HepG2 (cell line): Measurements from ENCODE around the gene NOC2L. TPM values are rescaled to one million over a fixed set of nuclear protein-coding genes. Genes with fewer than 3 reads are reported as not detected.

Source experiments
- CREB3 ChIP-seq: sonication (generic); formaldehyde crosslinking; IDR thresholded peaks from 2 replicates; pipeline ENCODE4 v1.5.0; 2020; ENCODE audit warnings: missing genetic modification reagents
- GATA4 ChIP-seq: sonication (generic); IDR thresholded peaks from 2 replicates; pipeline ENCODE4 v1.6.1; 2016; ENCODE audit warnings: antibody characterized with exemption, low read depth, borderline replicate concordance
- GMEB1 ChIP-seq: sonication (generic); formaldehyde crosslinking; IDR thresholded peaks from 2 replicates; pipeline ENCODE4 v1.5.1; 2020; ENCODE audit warnings: missing genetic modification reagents, mild to moderate bottlenecking, borderline replicate concordance
- HNRNPK ChIP-seq: fragments of 200-400 bp; formaldehyde crosslinking; IDR thresholded peaks from 2 replicates; pipeline ENCODE4 v1.6.1; 2018; ENCODE audit warnings: low read length, low read depth, moderate library complexity, mild to moderate bottlenecking; ENCODE audit not compliant: poor library complexity, severe bottlenecking
- POLR2AphosphoS5 ChIP-seq: IDR thresholded peaks from 2 replicates; pipeline ENCODE4 v1.6.1; 2012; ENCODE audit warnings: low read depth, low read length
- SP140L ChIP-seq: sonication (generic); formaldehyde crosslinking; IDR thresholded peaks from 2 replicates; pipeline ENCODE4 v1.4.0; 2020; ENCODE audit warnings: missing genetic modification reagents, borderline replicate concordance
- STAG1 ChIP-seq: sonication (generic); formaldehyde crosslinking; IDR thresholded peaks from 2 replicates; pipeline ENCODE4 v1.4.0; 2020; ENCODE audit warnings: missing genetic modification reagents
- ZKSCAN1 ChIP-seq: fragments of 150-350 bp; IDR thresholded peaks from 2 replicates; pipeline ENCODE4 v1.6.1; 2014; ENCODE audit warnings: low read length
- ZNF235 ChIP-seq: sonication (generic); formaldehyde crosslinking; IDR thresholded peaks from 2 replicates; pipeline ENCODE4 v1.8.1; 2023; ENCODE audit warnings: mild to moderate bottlenecking, missing genetic modification reagents, borderline replicate concordance
- ZNF256 ChIP-seq: sonication (generic); formaldehyde crosslinking; conservative IDR thresholded peaks from 2 replicates; pipeline ENCODE4 v1.4.0; 2020; ENCODE audit warnings: missing genetic modification reagents
- ZNF335 ChIP-seq: sonication (generic); formaldehyde crosslinking; IDR thresholded peaks from 2 replicates; pipeline ENCODE4 v1.4.0; 2020; ENCODE audit warnings: missing genetic modification reagents
- ZNF431 ChIP-seq: sonication (generic); formaldehyde crosslinking; IDR thresholded peaks from 2 replicates; pipeline ENCODE4 v1.9.0; 2022; ENCODE audit warnings: missing genetic modification reagents, low read depth, mild to moderate bottlenecking, borderline replicate concordance
- ZNF552 ChIP-seq: sonication (generic); formaldehyde crosslinking; IDR thresholded peaks from 2 replicates; pipeline ENCODE4 v1.9.0; 2022; ENCODE audit warnings: missing genetic modification reagents, mild to moderate bottlenecking, borderline replicate concordance
- ZNF746 ChIP-seq: sonication (generic); formaldehyde crosslinking; IDR thresholded peaks from 2 replicates; pipeline ENCODE4 v1.8.0; 2022; ENCODE audit warnings: mild to moderate bottlenecking, missing genetic modification reagents
- ZNF792 ChIP-seq: IDR thresholded peaks from 2 replicates; pipeline ENCODE4 v1.6.1; 2016
- polyA plus RNA-seq, 8 experiments: library from polyadenylated mRNA; depleted of rRNA in 3 of 8; stranded (reverse) in 7 of 8; unstranded in 1 of 8; fragments of >200 nt; fragmentation: Illumina TruSeq in 4 of 8; extraction: Trizol in 4 of 8; gene quantifications; 2 replicates each; pipeline versions ENCODE4 v1.2.1 to v1.2.3, GENCODE V29; 2011 to 2016; ENCODE audit warnings: low read depth in 4 of 8, missing spikeins in 1 of 8, mixed read lengths in 1 of 8; ENCODE audit not compliant: insufficient read depth in 1 of 8
- total RNA-seq, 5 experiments: library from RNA; depleted of rRNA; stranded (reverse); fragments of >200 nt; fragmentation: Illumina TruSeq; extraction: Trizol; gene quantifications; 2 replicates each; pipeline ENCODE4 v1.2.3, GENCODE V29; 2016; ENCODE audit warnings: low read depth in 1 of 5
- TF ChIP-seq, protein P1 (sequence below): sonication (generic); formaldehyde crosslinking; IDR thresholded peaks from 2 replicates; pipeline ENCODE4 v1.4.0; 2020; ENCODE audit warnings: low read depth, missing genetic modification reagents
- TF ChIP-seq, protein P2 (sequence below): IDR thresholded peaks from 2 replicates; pipeline ENCODE4 v1.6.1; 2018; ENCODE audit warnings: missing genetic modification reagents, mild to moderate bottlenecking, missing compliant biosample characterization
- TF ChIP-seq, protein P3 (sequence below): sonication (generic); formaldehyde crosslinking; IDR thresholded peaks from 2 replicates; pipeline ENCODE4 v1.4.0; 2020; ENCODE audit warnings: missing genetic modification reagents, borderline replicate concordance

Gene NOC2L
- total and polyA plus RNA-seq, 2 of the 13 experiments (the other 11 are each of a cell fraction or from before 2014, with no cell fraction given) = 32.0 to 103 TPM

- TF ChIP-seq, protein P1, sequence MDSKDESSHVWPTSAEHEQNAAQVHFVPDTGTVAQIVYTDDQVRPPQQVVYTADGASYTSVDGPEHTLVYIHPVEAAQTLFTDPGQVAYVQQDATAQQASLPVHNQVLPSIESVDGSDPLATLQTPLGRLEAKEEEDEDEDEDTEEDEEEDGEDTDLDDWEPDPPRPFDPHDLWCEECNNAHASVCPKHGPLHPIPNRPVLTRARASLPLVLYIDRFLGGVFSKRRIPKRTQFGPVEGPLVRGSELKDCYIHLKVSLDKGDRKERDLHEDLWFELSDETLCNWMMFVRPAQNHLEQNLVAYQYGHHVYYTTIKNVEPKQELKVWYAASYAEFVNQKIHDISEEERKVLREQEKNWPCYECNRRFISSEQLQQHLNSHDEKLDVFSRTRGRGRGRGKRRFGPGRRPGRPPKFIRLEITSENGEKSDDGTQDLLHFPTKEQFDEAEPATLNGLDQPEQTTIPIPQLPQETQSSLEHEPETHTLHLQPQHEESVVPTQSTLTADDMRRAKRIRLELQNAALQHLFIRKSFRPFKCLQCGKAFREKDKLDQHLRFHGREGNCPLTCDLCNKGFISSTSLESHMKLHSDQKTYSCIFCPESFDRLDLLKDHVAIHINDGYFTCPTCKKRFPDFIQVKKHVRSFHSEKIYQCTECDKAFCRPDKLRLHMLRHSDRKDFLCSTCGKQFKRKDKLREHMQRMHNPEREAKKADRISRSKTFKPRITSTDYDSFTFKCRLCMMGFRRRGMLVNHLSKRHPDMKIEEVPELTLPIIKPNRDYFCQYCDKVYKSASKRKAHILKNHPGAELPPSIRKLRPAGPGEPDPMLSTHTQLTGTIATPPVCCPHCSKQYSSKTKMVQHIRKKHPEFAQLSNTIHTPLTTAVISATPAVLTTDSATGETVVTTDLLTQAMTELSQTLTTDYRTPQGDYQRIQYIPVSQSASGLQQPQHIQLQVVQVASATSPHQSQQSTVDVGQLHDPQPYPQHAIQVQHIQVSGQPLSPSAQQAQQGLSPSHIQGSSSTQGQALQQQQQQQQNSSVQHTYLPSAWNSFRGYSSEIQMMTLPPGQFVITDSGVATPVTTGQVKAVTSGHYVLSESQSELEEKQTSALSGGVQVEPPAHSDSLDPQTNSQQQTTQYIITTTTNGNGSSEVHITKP (CRISPR knock-in tag) = no peak; the same call in 1 of the 2 replicates
- TF ChIP-seq POLR2AphosphoS5 (no peak), ZNF335 (CRISPR knock-in tag) (no peak), GATA4 (0 out of 2 replicates have a peak, but pooled peaks have one; percentile 25), ZNF235 (CRISPR knock-in tag) (no peak; the same call in 1 of the 2 replicates), ZKSCAN1 (no peak), GMEB1 (no peak), HNRNPK (no peak), CREB3 (CRISPR knock-in tag) (0 out of 2 replicates have a peak, but pooled peaks have one; percentile 46), ZNF256 (no peak), ZNF792 (CRISPR knock-in tag) (no peak), STAG1 (CRISPR knock-in tag) (no peak), ZNF431 (CRISPR knock-in tag) (no peak), SP140L (CRISPR knock-in tag) (no peak), ZNF552 (CRISPR knock-in tag) (no peak), ZNF746 (CRISPR knock-in tag) (no peak)
- TF ChIP-seq, protein P2, sequence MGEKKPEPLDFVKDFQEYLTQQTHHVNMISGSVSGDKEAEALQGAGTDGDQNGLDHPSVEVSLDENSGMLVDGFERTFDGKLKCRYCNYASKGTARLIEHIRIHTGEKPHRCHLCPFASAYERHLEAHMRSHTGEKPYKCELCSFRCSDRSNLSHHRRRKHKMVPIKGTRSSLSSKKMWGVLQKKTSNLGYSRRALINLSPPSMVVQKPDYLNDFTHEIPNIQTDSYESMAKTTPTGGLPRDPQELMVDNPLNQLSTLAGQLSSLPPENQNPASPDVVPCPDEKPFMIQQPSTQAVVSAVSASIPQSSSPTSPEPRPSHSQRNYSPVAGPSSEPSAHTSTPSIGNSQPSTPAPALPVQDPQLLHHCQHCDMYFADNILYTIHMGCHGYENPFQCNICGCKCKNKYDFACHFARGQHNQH (CRISPR knock-in tag) = 0 out of 2 replicates have a peak, but pooled peaks have one; percentile 23
- TF ChIP-seq, protein P3, sequence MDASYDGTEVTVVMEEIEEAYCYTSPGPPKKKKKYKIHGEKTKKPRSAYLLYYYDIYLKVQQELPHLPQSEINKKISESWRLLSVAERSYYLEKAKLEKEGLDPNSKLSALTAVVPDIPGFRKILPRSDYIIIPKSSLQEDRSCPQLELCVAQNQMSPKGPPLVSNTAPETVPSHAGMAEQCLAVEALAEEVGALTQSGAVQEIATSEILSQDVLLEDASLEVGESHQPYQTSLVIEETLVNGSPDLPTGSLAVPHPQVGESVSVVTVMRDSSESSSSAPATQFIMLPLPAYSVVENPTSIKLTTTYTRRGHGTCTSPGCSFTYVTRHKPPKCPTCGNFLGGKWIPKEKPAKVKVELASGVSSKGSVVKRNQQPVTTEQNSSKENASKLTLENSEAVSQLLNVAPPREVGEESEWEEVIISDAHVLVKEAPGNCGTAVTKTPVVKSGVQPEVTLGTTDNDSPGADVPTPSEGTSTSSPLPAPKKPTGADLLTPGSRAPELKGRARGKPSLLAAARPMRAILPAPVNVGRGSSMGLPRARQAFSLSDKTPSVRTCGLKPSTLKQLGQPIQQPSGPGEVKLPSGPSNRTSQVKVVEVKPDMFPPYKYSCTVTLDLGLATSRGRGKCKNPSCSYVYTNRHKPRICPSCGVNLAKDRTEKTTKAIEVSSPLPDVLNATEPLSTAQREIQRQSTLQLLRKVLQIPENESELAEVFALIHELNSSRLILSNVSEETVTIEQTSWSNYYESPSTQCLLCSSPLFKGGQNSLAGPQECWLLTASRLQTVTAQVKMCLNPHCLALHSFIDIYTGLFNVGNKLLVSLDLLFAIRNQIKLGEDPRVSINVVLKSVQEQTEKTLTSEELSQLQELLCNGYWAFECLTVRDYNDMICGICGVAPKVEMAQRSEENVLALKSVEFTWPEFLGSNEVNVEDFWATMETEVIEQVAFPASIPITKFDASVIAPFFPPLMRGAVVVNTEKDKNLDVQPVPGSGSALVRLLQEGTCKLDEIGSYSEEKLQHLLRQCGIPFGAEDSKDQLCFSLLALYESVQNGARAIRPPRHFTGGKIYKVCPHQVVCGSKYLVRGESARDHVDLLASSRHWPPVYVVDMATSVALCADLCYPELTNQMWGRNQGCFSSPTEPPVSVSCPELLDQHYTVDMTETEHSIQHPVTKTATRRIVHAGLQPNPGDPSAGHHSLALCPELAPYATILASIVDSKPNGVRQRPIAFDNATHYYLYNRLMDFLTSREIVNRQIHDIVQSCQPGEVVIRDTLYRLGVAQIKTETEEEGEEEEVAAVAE (CRISPR knock-in tag) = no peak
Observed at GRCh38 chr1:966704-967300, 7.7 kb upstream of the NOC2L start (continued).
